K562 (cell line): Measurements from ENCODE around the gene DNAJB13. TPM values are rescaled to one million over a fixed set of nuclear protein-coding genes. Genes with fewer than 3 reads are reported as not detected.
A peak's percentile ranks its signal among the peaks of the same experiment; 100 is the strongest.

Experiments used
- ATAC-seq: fragments of 200-7000 bp; cut with Tn5 transposase; 3 replicates; pipeline ENCODE4 v1.9.1; 2020; ENCODE audit warnings: moderate library complexity
- BruUV-seq: library from RNA; stranded (reverse); fragments of 400-500 nt; replicated peaks from 2 replicates; lab custom pipeline; 2021; lab: Mats Ljungman, UMichigan
- CTCF ChIA-PET: fragments of 300-600 bp; formaldehyde crosslinking; extraction: SDS; loops from one replicate; lab custom pipeline; 2021; ENCODE audit warnings: low intra/inter-chr PET ratio; lab: Yijun Ruan, JAX
- POLR2A ChIA-PET: fragments of 300-600, 350-650 bp; sonication (Branson Sonifier 250); formaldehyde crosslinking; extraction: SDS; loops from one replicate; lab custom pipeline; 2021; ENCODE audit warnings: antibody characterized with exemption, inconsistent platforms; lab: Yijun Ruan, JAX
- DNase-seq, 4 experiments: peaks; one replicate each; pipeline versions ENCODE4 v3.0.0 to v3.0.0-alpha.2; 2011 to 2018; ENCODE audit warnings: low spot score in 3 of 4, mixed read lengths in 3 of 4; ENCODE audit errors: extremely low read depth in 1 of 4
- FAIRE-seq: peaks from 2 replicates; lab custom pipeline; 2011; peaks lifted over from hg19 to GRCh38; lab: Jason Lieb, UNC
- H2AFZ ChIP-seq: 2 replicates; pipeline ENCODE4 v1.6.0; 2011; ENCODE audit warnings: low read depth, low read length, control low read depth, inconsistent platforms
- H3K27ac ChIP-seq: fragments of 200-600 bp; 3 replicates; pipeline ENCODE4 v1.8.0; 2011; ENCODE audit warnings: low read depth, mild to moderate bottlenecking, control low read depth, inconsistent platforms, low read length, moderate library complexity, mixed read lengths; ENCODE audit errors: extremely low read depth
- H3K27me3 ChIP-seq, 2 experiments: fragments of 300-600 bp in 1 of 2; 2 replicates in 1 of 2; 3 replicates in 1 of 2; pipeline versions ENCODE4 v1.6.0 to v1.8.0; 2011; ENCODE audit warnings: inconsistent platforms in 2 of 2, low read length in 2 of 2, mild to moderate bottlenecking in 1 of 2, mixed read lengths in 1 of 2, moderate library complexity in 1 of 2; ENCODE audit not compliant: control insufficient read depth in 2 of 2, insufficient read depth in 2 of 2
- H3K36me3 ChIP-seq: fragments of 300-600 bp; 3 replicates; pipeline ENCODE4 v1.8.0; 2011; ENCODE audit warnings: mild to moderate bottlenecking, low read length, inconsistent platforms; ENCODE audit not compliant: control insufficient read depth, insufficient read depth
- H3K4me1 ChIP-seq, 2 experiments: fragments of 200-600 bp in 1 of 2; replicated peaks in 1 of 2; 2 replicates in 1 of 2; 3 replicates in 1 of 2; pipeline versions ENCODE4 v1.5.1 to v1.8.0; 2011; ENCODE audit warnings: inconsistent platforms in 2 of 2, low read length in 2 of 2, mild to moderate bottlenecking in 1 of 2, mixed read lengths in 1 of 2, moderate library complexity in 1 of 2; ENCODE audit not compliant: control insufficient read depth in 2 of 2, insufficient read depth in 2 of 2
- H3K4me2 ChIP-seq: 2 replicates; pipeline ENCODE4 v1.6.1; 2011; ENCODE audit warnings: low read length, control low read depth, inconsistent platforms, mixed read lengths; ENCODE audit not compliant: insufficient read depth
- H3K4me3 ChIP-seq: fragments of 200-600 bp; sonication (generic), shearing (Covaris generic); 2 replicates; pipeline ENCODE4 v1.5.1; 2016; ENCODE audit warnings: control low read depth, inconsistent platforms
- H3K79me2 ChIP-seq: fragments of 200-600 bp; 3 replicates; pipeline ENCODE4 v1.8.0; 2011; ENCODE audit warnings: low read length, inconsistent platforms; ENCODE audit not compliant: control insufficient read depth, insufficient read depth
- H3K9ac ChIP-seq, 2 experiments: 2 replicates each; pipeline versions ENCODE4 v1.6.0 to v1.6.1; 2011; ENCODE audit warnings: low read depth in 2 of 2, low read length in 2 of 2, control low read depth in 1 of 2, inconsistent platforms in 1 of 2, mild to moderate bottlenecking in 1 of 2, mixed read lengths in 1 of 2; ENCODE audit not compliant: insufficient read depth in 1 of 2
- H3K9me1 ChIP-seq: one replicate; pipeline ENCODE4 v1.6.0; 2011; ENCODE audit warnings: inconsistent platforms, mild to moderate bottlenecking, low read length, moderate library complexity; ENCODE audit not compliant: control insufficient read depth, insufficient read depth
- H3K9me3 ChIP-seq: replicated peaks from 2 replicates; pipeline ENCODE4 v1.5.1; 2011; ENCODE audit warnings: low read depth, low read length, inconsistent platforms; ENCODE audit not compliant: control insufficient read depth, insufficient read depth
- H4K20me1 ChIP-seq: replicated peaks from 2 replicates; pipeline ENCODE4 v1.6.1; 2011; ENCODE audit warnings: low read length, inconsistent platforms, mixed read lengths; ENCODE audit not compliant: control insufficient read depth, insufficient read depth
- ATF1 ChIP-seq, 2 experiments: fragments of 450-650 bp in 1 of 2; IDR thresholded peaks; 2 replicates each; pipeline ENCODE4 v1.6.1; 2016; ENCODE audit warnings: missing compliant biosample characterization in 1 of 2, missing genetic modification characterization in 1 of 2
- CBX3 ChIP-seq, 2 experiments: IDR thresholded peaks; 1 replicate in 1 of 2; 2 replicates in 1 of 2; pipeline ENCODE4 v1.6.1; 2012; ENCODE audit warnings: inconsistent platforms in 2 of 2, low read length in 2 of 2, borderline replicate concordance in 1 of 2, control low read depth in 1 of 2
- CSDE1 ChIP-seq, 2 experiments: fragments of 450-650 bp; IDR thresholded peaks; 2 replicates each; pipeline ENCODE4 v1.6.1; 2016; ENCODE audit warnings: mild to moderate bottlenecking in 1 of 2
- EP400 ChIP-seq: fragments of 450-650 bp; IDR thresholded peaks from 2 replicates; pipeline ENCODE4 v1.6.1; 2017; ENCODE audit warnings: antibody characterized with exemption, mild to moderate bottlenecking, moderate library complexity
- GTF2E2 ChIP-seq: fragments of 200-800 bp; sonication (Bioruptor generic); IDR thresholded peaks from 2 replicates; pipeline ENCODE4 v1.6.1; 2016; ENCODE audit warnings: missing genetic modification characterization, missing compliant biosample characterization
- HIVEP1 ChIP-seq: fragments of 250-450 bp; sonication (Bioruptor Pico); IDR thresholded peaks from 2 replicates; pipeline ENCODE4 v1.4.0; 2020; ENCODE audit warnings: mild to moderate bottlenecking
- NEUROD1 ChIP-seq: fragments of 150-350 bp; IDR thresholded peaks from 2 replicates; pipeline ENCODE4 v1.6.1; 2014; ENCODE audit warnings: borderline replicate concordance, low read length, low read depth; ENCODE audit not compliant: partially characterized antibody
- WGBS: fragments of 100-300 bp; shearing (Covaris generic); methylation state at CpG from one replicate; pipeline ENCODE4 v1.1.6; 2016; ENCODE audit warnings: low coverage, mixed read lengths; ENCODE audit not compliant: insufficient coverage; ENCODE audit errors: missing lambda C conversion rate; 5-methylcytosine and 5-hydroxymethylcytosine counted together
- in situ Hi-C: fragments of 300-500 bp; cut with MboI; formaldehyde crosslinking; loops from 4 replicates; pipeline ENCODE4 v1.15.0; 2018; ENCODE audit warnings: inconsistent platforms, mixed read lengths
- intact Hi-C: fragments of 100-400 bp; cut with micrococcal nuclease; formaldehyde crosslinking; loops from 2 replicates; pipeline ENCODE4 v1.14.2; 2022
- polyA plus RNA-seq, 8 experiments: library from polyadenylated mRNA; depleted of rRNA in 4 of 8; stranded (reverse) in 5 of 8; unstranded in 3 of 8; fragments of >200 nt; fragmentation: Nextera tagmentation in 2 of 8; fragmentation: Illumina TruSeq in 1 of 8; extraction: Ambion mirVana in 2 of 8; extraction: Trizol in 1 of 8; gene quantifications; 2 replicates each; pipeline versions ENCODE4 v1.2.1 to v1.2.3, GENCODE V29; 2011 to 2014; ENCODE audit warnings: inconsistent platforms in 1 of 8, missing spikeins in 1 of 8
- total RNA-seq, 7 experiments: library from RNA; depleted of rRNA in 6 of 7; stranded (reverse); fragments of >200 nt in 6 of 7; fragmentation: Illumina TruSeq in 2 of 7; extraction: Trizol in 2 of 7; gene quantifications; 2 replicates each; pipeline versions ENCODE4 v1.2.1 to v1.2.3, GENCODE V29; 2011 to 2021; ENCODE audit warnings: low replicate concordance in 1 of 7

DNAJB13 gene
- total and polyA plus RNA-seq, 9 of the 15 experiments (the other 6 are each of a cell fraction or from before 2014, with no cell fraction given): 0.14 TPM; not detected in 8

GRCh38 chr11:73958521-73959141 is 7.8 kb downstream of the DNAJB13 start:
- in situ Hi-C loops: loop anchor here (10.0 kb wide), 1 partner anchor 366 kb away; no protein-coding TSS in a partner anchor
- Histone ChIP-seq H3K9me3 (no peaks in the 10 kb centered on the region), H3K4me2 (no peak overlapping the region)
- intact Hi-C loops: no loop called here
- TF ChIP-seq NEUROD1 (no peak), HIVEP1 (CRISPR knock-in tag) (no peak), EP400 (no peak), CSDE1 (IDR thresholded peaks at IDR 0.05) (no peak)
- TF ChIP-seq, all 486 proteins: peak for 0
- FAIRE-seq (no peak), DNase-seq (no peak), ATAC-seq (peak; percentile 15; the same call in 2 of the 3 replicates)
- H3K27me3 ChIP-seq: peaks cover 0 to 5% of the 10 kb centered on the region in 2 experiments; a peak in 1 of 5 replicates
- no peaks in the 10 kb centered on the region for H3K36me3 ChIP-seq
- 53% methylated on average over 16 of the region's 18 CpGs for WGBS
- H3K9me1 ChIP-seq: no peaks in the 10 kb centered on the region
- no peak overlapping the region for H3K27ac ChIP-seq
- CTCF ChIA-PET: no interaction called here
- H3K9ac ChIP-seq: 0 out of 4 replicates have a peak overlapping the region, but pooled peaks of 1 of the 2 experiments have one; percentile 33
- H3K4me3 ChIP-seq: no peak overlapping the region
- H3K4me1 ChIP-seq: peaks cover 6 to 11% of the 10 kb centered on the region in 2 experiments
- H3K79me2 ChIP-seq: no peaks in the 10 kb centered on the region
- POLR2A ChIA-PET: interaction anchor here (0.6 to 1.7 kb wide), 5 partner anchors 14 to 231 kb away, joined by 3 to 6 read pairs (median 3); partner anchors contain the start of gene UCP2
- BruUV-seq: no TSS peak
- no peak overlapping the region for H2AFZ ChIP-seq
- no peaks in the 10 kb centered on the region for H4K20me1 ChIP-seq

GRCh38 chr11:73961321-73961720 is 10.5 kb downstream of the DNAJB13 start:
- no TSS peak for BruUV-seq
- TF ChIP-seq CBX3 (IDR thresholded peaks at IDR 0.05; ENCODE audit: borderline replicate concordance in 1 of 2, low read length in 2 of 2): peak in 1 of 2 experiments; percentile 45; a peak in 1 of 3 replicates
- no peak for TF ChIP-seq GTF2E2 (tag)
- TF ChIP-seq ATF1 (CRISPR knock-in tag; IDR thresholded peaks at IDR 0.05): no peak
- no peak for TF ChIP-seq ATF1 (tag; IDR thresholded peaks at IDR 0.05)
- Histone ChIP-seq H3K79me2 (no peaks in the 10 kb centered on the region), H2AFZ (peak overlapping the region; percentile 45; the same call in 1 of the 2 replicates), H3K9me1 (no peaks in the 10 kb centered on the region), H3K27ac (no peak overlapping the region), H3K36me3 (no peaks in the 10 kb centered on the region), H3K9me3 (no peaks in the 10 kb centered on the region), H4K20me1 (no peaks in the 10 kb centered on the region), H3K4me2 (no peak overlapping the region), H3K4me3 (no peak overlapping the region), H3K4me1 (peaks cover 10 to 11% of the 10 kb centered on the region in 2 experiments; a peak in 4 of 5 replicates), H3K27me3 (peaks cover 0 to 5% of the 10 kb centered on the region in 2 experiments; a peak in 2 of 5 replicates), H3K9ac (no peak overlapping the region)
- in situ Hi-C loops: loop anchor here (10.0 kb wide), 1 partner anchor 493 kb away; no protein-coding TSS in a partner anchor
- ChIA-PET CTCF (no interaction called here), POLR2A (interaction anchor here (0.9 kb wide), 1 partner anchor 13 kb away, joined by 5 read pairs; no protein-coding TSS in a partner anchor)
- ATAC-seq (no peak), DNase-seq (no peak), FAIRE-seq (no peak)
- intact Hi-C loops: no loop called here
- 14% methylated on average over 4 of the region's 4 CpGs for WGBS
